IPS-15b (cell line): ENCODE results near the gene TMEM218.
"Not testable (repeated sequence)": the region's sequence is repeated elsewhere in the genome, so short reads cannot be mapped to it uniquely, and the experiment has no call there.

ENCODE experiments used
- H3K27me3 ChIP-seq: one replicate; pipeline ENCODE4 v1.6.1; 2013; ENCODE audit warnings: low read length; ENCODE audit not compliant: control insufficient read depth, insufficient read depth
- H3K36me3 ChIP-seq: one replicate; pipeline ENCODE4 v1.6.1; 2013; ENCODE audit warnings: low read length; ENCODE audit not compliant: control insufficient read depth, insufficient read depth
- H3K4me1 ChIP-seq: one replicate; pipeline ENCODE4 v1.6.1; 2013; ENCODE audit warnings: mild to moderate bottlenecking, low read length; ENCODE audit not compliant: control insufficient read depth, insufficient read depth
- H3K4me3 ChIP-seq: one replicate; pipeline ENCODE4 v1.5.1; 2013; ENCODE audit warnings: low read depth, low read length
- H3K9ac ChIP-seq: one replicate; pipeline ENCODE4 v1.6.1; 2013; ENCODE audit warnings: low read depth, mild to moderate bottlenecking, low read length
- H3K9me3 ChIP-seq: one replicate; pipeline ENCODE4 v1.6.1; 2013; ENCODE audit warnings: mild to moderate bottlenecking, low read length; ENCODE audit not compliant: control insufficient read depth, insufficient read depth

The TMEM218 gene

GRCh38 chr11:125056931-125057692 lies 54.3 kb downstream of the TMEM218 start:
- H3K4me3 ChIP-seq: no peak overlapping the region
- no peak overlapping the region for H3K9ac ChIP-seq
- no peaks in the 10 kb centered on the region for H3K4me1 ChIP-seq
- H3K9me3 ChIP-seq: no peaks in the 10 kb centered on the region
- H3K36me3 ChIP-seq: no peaks in the 10 kb centered on the region
- peaks cover 19% of the 10 kb centered on the region for H3K27me3 ChIP-seq

- not testable (repeated sequence) for H3K9me3 ChIP-seq, H3K27me3 ChIP-seq, H3K4me3 ChIP-seq, H3K36me3 ChIP-seq, H3K9ac ChIP-seq, H3K4me1 ChIP-seq
These were observed 55.3 kb downstream of the TMEM218 start for GRCh38 chr11:125056111-125056510.

GRCh38 chr11:125055107-125055715 lies 56.2 kb downstream of the TMEM218 start:
- Histone ChIP-seq H3K4me1 (no peaks in the 10 kb centered on the region), H3K36me3 (no peaks in the 10 kb centered on the region), H3K4me3 (no peak overlapping the region), H3K9ac (no peak overlapping the region), H3K9me3 (no peaks in the 10 kb centered on the region), H3K27me3 (no peaks in the 10 kb centered on the region)

GRCh38 chr11:125053167-125053566 lies 58.3 kb downstream of the TMEM218 start:
- Histone ChIP-seq H3K27me3 (no peaks in the 10 kb centered on the region), H3K36me3 (no peaks in the 10 kb centered on the region), H3K4me1 (no peaks in the 10 kb centered on the region), H3K9ac (no peak overlapping the region), H3K9me3 (no peaks in the 10 kb centered on the region), H3K4me3 (no peak overlapping the region)

GRCh38 chr11:125052047-125052446 lies 59.4 kb downstream of the TMEM218 start:
- Histone ChIP-seq H3K9me3 (no peaks in the 10 kb centered on the region), H3K4me3 (no peak overlapping the region), H3K9ac (no peak overlapping the region), H3K4me1 (no peaks in the 10 kb centered on the region), H3K27me3 (no peaks in the 10 kb centered on the region), H3K36me3 (no peaks in the 10 kb centered on the region)

GRCh38 chr11:125049164-125049792 lies 62.1 kb downstream of the TMEM218 start:
- Histone ChIP-seq H3K4me1 (no peaks in the 10 kb centered on the region), H3K27me3 (no peaks in the 10 kb centered on the region)

More at GRCh38 chr11:125049164-125049792, 62.1 kb downstream of the TMEM218 start:
- Histone ChIP-seq H3K9ac (no peak overlapping the region), H3K4me3 (no peak overlapping the region), H3K36me3 (no peaks in the 10 kb centered on the region), H3K9me3 (no peaks in the 10 kb centered on the region)
